HG03521 (cell line): ENCODE measurements around the gene SLIT3.

Experiments used
- ATAC-seq: cut with Tn5 transposase; IDR thresholded peaks from one replicate; pipeline ENCODE4 v1.9.1; 2021; ENCODE audit warnings: mild to moderate bottlenecking, moderate library complexity; ENCODE audit not compliant: unreplicated experiment

Gene SLIT3

GRCh38 chr5:168943091-168943884 lies 357.7 kb downstream of the SLIT3 start:
- no peak for ATAC-seq

DNA sequence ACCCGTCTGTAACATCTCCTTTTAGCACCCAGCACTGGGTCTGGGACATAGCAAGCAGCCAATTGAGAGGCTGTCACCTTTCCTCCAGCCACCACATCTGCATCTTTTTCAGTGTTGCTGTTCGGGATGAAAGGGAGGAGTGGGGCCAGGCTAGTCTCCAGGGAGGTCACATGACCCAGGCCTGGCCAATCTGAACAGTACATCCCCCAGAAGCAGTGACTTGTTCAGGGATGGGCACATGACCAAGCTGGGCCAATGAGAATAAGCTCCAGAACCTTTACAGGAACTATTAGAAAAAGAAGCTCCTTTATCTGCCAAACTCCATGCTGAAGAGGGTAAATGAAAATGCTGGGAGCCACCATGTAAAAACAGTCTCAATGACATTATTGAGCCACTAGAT lies 359.0 kb downstream of the SLIT3 start:
- no peak for ATAC-seq

DNA sequence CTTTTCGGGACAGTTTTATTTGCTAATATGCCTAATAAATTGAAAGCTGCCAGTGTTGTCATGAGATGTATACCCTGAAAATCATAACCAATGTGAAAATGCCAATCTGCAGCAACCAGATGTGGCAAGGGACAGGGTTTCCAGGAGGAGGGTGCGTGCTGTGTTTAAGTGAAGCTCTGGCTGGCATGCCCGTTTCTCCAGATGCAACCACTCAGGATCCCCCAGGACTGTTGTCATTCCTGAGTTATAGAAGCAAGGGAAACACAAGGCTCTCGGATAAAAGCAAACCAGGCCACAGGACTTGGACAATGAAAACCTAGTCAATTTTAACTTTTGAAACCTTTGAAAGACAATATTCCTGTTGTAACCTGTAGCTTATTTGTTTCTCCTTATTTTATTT lies 360.2 kb downstream of the SLIT3 start:
- no peak for ATAC-seq

GRCh38 chr5:168939887-168940544 lies 360.9 kb downstream of the SLIT3 start:
- no peak for ATAC-seq

GRCh38 chr5:168939156-168939800 lies 361.7 kb downstream of the SLIT3 start:
- ATAC-seq: no peak

DNA sequence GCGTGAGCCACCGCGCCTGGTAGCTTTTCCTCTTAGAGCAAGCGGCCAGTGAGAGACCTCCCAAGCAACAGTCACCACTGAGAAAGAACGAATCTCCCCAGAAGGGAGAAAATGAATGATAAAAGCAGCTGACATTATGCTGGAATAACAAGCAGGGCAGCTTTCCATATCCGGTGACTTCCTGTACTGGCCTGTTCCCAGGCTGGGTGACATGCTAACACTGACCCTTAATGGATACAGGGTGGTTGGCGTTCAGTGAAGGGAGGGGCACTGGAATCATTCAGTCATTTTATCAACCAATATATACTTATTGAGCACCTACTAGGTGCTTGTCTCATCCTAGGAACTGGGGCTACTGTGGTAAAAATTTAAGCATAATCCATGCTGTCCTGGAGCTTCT lies 364.4 kb downstream of the SLIT3 start:
- ATAC-seq: no peak

- no peak for ATAC-seq
Observed at GRCh38 chr5:168935183-168935582, 365.8 kb downstream of the SLIT3 start.

DNA sequence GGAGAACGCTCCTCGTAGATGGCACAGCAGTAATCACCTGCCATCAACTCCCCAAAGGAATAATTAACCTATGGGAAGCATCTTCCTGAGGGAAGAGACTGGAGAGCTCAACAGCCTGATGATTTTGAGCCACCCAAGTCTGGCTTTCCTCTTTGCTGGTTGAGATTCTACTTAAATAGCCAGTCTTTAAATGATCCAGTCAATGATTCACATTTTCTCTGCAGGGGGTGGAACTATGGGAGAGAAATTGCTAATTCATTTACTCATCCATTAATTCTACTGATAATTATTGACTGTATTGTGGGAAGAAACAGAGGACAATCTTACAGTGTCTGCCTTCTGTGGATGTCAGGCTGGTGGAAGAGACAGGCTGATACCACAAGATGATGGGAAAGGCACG lies 366.8 kb downstream of the SLIT3 start:
- no peak for ATAC-seq

- ATAC-seq: no peak
Observed at GRCh38 chr5:168932400-168933189, 368.3 kb downstream of the SLIT3 start.

DNA sequence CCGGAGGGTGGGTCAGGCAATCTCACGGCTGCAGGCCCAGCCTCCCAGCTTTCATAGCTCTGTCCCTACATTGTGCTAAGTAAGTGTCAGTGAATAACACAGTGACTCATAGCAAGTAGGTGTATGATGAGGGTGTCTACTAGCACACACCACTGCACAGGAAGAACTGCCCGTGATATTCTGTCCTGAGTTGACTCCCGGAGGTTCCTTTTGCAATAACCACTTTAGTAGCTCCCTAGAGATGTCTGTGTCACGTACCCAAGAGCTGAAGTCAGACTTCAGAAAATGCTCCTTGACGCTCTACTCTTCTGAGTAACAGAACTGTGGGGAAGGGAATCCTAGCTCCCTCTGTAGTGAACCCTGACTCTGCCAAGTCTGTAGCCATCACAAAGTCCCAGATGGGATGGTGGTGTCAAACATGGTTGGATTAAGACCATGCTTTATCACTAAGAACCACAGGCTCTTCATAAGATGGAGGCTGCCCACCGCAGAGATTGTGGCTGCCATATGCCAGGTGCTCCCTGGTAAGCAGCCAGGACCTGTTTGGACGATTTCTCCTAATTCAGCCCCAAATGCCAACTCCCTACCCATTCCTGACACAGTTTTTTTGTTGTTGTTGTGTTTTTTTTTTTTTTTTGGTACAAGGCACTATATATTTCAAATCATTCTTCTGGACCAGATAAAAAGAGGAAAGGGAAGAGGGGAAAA lies 369.1 kb downstream of the SLIT3 start:
- ATAC-seq: no peak

DNA sequence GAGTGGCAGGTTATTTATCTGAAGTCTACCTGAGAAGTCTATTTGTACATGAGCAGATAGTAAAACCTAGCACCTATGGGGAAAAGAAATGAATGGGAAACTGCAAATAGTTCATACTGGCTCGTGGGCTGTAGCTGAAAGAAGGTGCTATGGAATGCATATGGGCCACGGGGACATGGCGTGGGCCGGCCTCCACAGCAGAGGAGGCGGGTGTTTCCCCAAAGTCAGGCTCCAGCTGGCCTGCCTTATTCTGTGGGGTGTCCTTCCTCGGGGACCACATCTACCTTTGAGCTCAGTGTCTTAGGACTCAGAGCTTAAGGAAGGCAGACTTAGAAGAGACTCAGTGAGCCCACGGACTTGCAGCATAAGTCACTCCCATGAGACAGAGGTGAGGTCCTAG lies 371.3 kb downstream of the SLIT3 start:
- no peak for ATAC-seq

GRCh38 chr5:168925160-168925559 lies 375.8 kb downstream of the SLIT3 start:
- ATAC-seq: no peak

- no peak for ATAC-seq
Observed at GRCh38 chr5:168921147-168921866, 379.6 kb downstream of the SLIT3 start.

GRCh38 chr5:168920019-168920810 lies 380.7 kb downstream of the SLIT3 start:
- ATAC-seq: no peak

GRCh38 chr5:168917947-168918600 lies 382.9 kb downstream of the SLIT3 start:
- no peak for ATAC-seq

DNA sequence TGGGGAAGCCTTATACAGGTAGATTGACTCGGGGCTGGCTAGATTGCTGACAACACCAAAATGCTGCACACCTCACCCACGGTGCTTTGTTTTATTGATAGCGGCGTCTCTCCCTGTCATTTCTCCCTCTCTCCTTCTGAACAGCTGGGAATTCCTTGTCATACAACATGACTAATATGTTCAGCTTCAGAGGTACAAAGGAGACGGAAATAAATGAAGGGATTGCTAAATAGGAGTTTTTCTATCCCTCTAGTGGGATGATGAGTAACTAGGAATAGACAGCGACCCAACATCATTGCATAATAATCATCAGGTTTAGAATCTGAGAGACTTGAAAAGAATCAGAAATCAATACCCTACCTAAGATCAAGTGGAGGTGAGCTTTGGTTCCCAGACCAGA lies 384.1 kb downstream of the SLIT3 start:
- no peak for ATAC-seq

DNA sequence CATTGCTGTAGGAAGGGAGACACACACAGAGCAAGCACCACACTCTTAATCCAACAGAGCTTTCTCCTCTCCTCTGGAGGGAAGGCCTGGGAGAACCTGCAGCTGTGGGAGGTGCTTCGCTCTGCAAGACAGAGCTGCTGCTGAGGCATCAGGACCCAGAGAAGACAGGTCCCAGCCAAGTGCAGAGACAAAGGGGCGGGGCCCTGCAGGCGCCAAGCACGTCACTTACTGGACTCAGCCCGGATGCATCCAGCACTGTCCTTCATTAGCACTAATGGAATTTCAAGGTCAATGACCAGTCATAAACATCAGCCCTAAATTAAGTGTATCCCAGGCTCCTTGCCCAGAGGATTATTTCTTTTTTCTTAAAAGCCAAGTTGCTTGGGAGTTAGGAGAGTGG lies 384.7 kb downstream of the SLIT3 start:
- ATAC-seq: no peak

DNA sequence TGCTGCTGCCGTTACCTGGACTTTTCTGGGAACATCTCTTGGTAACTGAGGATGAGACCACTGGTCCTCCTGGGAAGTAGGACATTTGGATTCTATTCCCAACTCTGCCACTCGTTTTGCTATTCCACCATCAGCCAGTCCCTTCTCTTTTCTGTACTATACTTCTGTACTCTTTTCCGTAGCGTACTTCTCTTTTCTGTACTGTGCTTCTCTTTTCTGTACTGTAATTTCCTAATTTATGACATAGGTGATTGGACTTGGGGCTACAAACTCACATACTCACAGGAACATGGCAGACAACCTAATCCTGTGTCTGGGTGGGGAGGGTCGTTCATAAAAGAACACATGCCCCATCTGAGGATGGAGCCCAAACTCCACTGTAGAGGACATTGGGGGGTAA lies 386.4 kb downstream of the SLIT3 start:
- ATAC-seq: no peak

DNA sequence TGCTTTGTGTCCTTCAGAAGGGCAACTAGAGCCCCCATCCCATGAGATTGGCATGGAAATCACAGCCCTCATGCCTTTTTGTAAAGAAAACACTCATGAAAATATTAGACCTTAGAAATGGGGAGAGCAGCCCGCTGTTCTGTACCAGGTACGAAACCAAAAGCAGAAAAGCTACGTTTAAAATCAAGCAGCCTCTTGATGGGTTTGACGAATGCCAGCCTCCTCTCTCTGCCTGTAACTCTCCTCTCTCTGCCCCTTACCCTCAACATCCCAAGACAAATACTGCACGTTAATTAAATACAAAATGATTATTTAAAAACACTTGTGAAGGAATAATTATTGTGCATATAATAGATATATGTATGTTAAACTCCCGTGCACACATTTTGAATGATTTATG lies 390.1 kb downstream of the SLIT3 start:
- ATAC-seq: no peak
